Type B pancreatic cell (in vitro differentiated cells): ENCODE measurements around the gene CHRNA5. TPM values are rescaled to one million over a fixed set of nuclear protein-coding genes. Genes with fewer than 3 reads are reported as not detected.

ENCODE experiments used
- DNase-seq: peaks from one replicate; pipeline ENCODE4 v3.0.0; 2021; ENCODE audit warnings: mixed read lengths; ENCODE audit not compliant: unreplicated experiment; ENCODE audit errors: extremely low spot score
- H3K27ac Mint-ChIP-seq: 2 replicates; pipeline ENCODE4 v1.8.0; 2021; ENCODE audit warnings: mild to moderate bottlenecking, mixed read lengths
- H3K27me3 Mint-ChIP-seq: 2 replicates; pipeline ENCODE4 v1.8.0; 2021; ENCODE audit warnings: mixed read lengths
- H3K36me3 Mint-ChIP-seq: 2 replicates; pipeline ENCODE4 v1.8.0; 2021; ENCODE audit warnings: mixed read lengths
- H3K4me1 Mint-ChIP-seq: one replicate; pipeline ENCODE4 v1.8.0; 2021; ENCODE audit warnings: mixed read lengths; ENCODE audit not compliant: unreplicated experiment
- H3K4me3 Mint-ChIP-seq: 2 replicates; pipeline ENCODE4 v1.8.0; 2021; ENCODE audit warnings: mild to moderate bottlenecking, mixed read lengths
- H3K9me3 Mint-ChIP-seq: 2 replicates; pipeline ENCODE4 v1.8.0; 2021; ENCODE audit warnings: mixed read lengths
- total RNA-seq: library from RNA; stranded (reverse); gene quantifications from 2 replicates; pipeline ENCODE4 v1.2.1, GENCODE V29; 2021; ENCODE audit warnings: low replicate concordance
- TF ChIP-seq, protein P1 (sequence below): fragments of 200-600 bp; sonication (generic); conservative IDR thresholded peaks from 2 replicates; pipeline ENCODE4 v1.5.0; 2021; ENCODE audit warnings: antibody characterized with exemption, mild to moderate bottlenecking

CHRNA5 gene
- total RNA-seq, 1 donor from 2014 or later: 11.5 TPM

DNA sequence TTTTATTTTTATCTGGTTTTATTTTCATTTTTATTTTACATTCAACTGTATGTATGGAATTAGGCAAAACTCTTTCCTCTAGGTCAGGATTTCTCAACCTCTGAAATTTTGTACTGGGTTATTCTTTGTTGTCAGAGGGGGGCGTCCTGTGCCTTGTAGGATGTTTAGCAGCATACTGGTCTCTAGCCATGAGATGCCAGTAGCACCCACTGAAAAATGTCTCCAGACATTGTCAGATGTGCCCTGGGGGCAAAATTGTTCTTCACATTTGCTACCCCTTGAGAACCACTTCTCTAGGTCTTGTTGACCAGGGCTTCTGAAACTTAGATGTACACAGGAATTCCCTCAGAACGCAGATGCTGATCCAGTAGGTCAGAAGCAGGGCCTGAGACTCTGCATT lies 5.4 kb downstream of the CHRNA5 start:
- peaks cover 8% of the 10 kb centered on the region for H3K27me3 Mint-ChIP-seq
- no peak overlapping the region for H3K4me3 Mint-ChIP-seq
- DNase-seq: no peak
- TF ChIP-seq, protein P1, sequence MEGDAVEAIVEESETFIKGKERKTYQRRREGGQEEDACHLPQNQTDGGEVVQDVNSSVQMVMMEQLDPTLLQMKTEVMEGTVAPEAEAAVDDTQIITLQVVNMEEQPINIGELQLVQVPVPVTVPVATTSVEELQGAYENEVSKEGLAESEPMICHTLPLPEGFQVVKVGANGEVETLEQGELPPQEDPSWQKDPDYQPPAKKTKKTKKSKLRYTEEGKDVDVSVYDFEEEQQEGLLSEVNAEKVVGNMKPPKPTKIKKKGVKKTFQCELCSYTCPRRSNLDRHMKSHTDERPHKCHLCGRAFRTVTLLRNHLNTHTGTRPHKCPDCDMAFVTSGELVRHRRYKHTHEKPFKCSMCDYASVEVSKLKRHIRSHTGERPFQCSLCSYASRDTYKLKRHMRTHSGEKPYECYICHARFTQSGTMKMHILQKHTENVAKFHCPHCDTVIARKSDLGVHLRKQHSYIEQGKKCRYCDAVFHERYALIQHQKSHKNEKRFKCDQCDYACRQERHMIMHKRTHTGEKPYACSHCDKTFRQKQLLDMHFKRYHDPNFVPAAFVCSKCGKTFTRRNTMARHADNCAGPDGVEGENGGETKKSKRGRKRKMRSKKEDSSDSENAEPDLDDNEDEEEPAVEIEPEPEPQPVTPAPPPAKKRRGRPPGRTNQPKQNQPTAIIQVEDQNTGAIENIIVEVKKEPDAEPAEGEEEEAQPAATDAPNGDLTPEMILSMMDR: no peak
- no peak overlapping the region for H3K27ac Mint-ChIP-seq
- no peaks in the 10 kb centered on the region for H3K36me3 Mint-ChIP-seq
- no peaks in the 10 kb centered on the region for H3K9me3 Mint-ChIP-seq
- peaks cover 13% of the 10 kb centered on the region for H3K4me1 Mint-ChIP-seq

DNA sequence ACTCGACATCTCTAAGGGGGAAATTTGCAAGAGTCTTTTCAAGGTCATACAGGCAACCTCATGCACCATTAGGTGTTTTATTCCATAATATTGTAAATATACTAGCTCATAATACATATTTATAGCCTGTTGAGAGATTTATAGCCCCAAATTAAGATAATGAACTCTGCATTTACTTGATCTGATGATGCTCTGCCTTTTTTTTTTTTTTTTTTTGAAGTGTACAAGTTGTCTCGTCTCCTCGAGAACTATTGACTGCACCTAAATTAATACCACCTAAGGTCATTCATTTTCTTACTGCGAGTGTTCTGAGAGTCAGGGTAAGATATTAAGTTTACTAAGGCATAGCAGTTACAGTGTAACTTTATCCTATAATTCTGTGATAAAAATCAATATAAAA lies 6.1 kb downstream of the CHRNA5 start:
- DNase-seq: no peak
- Mint-ChIP-seq H3K4me1 (peaks cover 11% of the 10 kb centered on the region), H3K27ac (no peak overlapping the region), H3K4me3 (no peak overlapping the region), H3K9me3 (no peaks in the 10 kb centered on the region), H3K27me3 (peaks cover 3% of the 10 kb centered on the region), H3K36me3 (no peaks in the 10 kb centered on the region)
- TF ChIP-seq, protein P1: no peak

DNA sequence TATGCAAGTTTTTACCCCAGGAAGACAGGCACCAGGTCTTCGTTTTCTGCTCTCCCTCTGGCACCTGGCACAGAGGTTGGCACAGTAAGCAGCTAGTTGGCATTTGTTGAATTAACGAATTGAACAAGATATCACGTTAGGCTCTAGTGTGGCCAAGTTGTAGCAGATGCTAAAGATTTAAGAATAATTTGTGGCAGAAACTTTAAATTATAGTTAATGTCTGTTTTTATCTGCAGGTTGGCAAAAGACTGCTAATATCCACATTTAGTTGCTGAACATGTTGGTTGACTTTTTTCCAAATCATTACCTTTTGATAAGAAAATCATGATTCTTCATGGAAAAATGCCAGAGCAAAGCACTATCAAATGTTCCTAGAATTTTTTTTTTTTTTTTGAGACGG lies 8.1 kb downstream of the CHRNA5 start:
- H3K4me3 Mint-ChIP-seq: no peak overlapping the region
- H3K27ac Mint-ChIP-seq: no peak overlapping the region
- DNase-seq: no peak

DNA sequence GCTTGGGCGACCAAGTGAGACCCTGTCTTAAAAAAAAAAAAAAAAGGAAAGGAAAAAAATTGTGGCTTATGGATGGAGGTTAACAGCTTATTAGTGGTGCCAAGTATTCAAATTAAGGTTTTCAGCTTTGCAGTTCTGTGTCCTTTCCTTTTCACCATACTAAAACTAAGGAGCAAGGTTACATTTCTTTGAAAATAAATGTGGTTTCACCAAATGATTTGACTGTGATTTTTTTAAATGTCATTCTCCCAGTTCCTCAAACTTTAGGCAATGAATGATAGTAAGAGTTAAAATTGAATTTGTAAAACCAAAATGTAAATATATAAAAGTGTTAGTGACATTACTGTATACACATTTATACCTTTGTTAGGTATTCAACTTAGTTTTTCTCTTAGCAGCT lies 9.6 kb downstream of the CHRNA5 start:
- Mint-ChIP-seq H3K9me3 (no peaks in the 10 kb centered on the region), H3K36me3 (no peaks in the 10 kb centered on the region), H3K27ac (no peak overlapping the region), H3K4me1 (no peaks in the 10 kb centered on the region), H3K27me3 (no peaks in the 10 kb centered on the region), H3K4me3 (no peak overlapping the region)
- DNase-seq: no peak
- TF ChIP-seq, protein P1: no peak

More for the DNA sequence above, 8.1 kb downstream of the CHRNA5 start:
- H3K9me3 Mint-ChIP-seq: no peaks in the 10 kb centered on the region
- H3K36me3 Mint-ChIP-seq: no peaks in the 10 kb centered on the region
- H3K27me3 Mint-ChIP-seq: no peaks in the 10 kb centered on the region
- TF ChIP-seq, protein P1: no peak
- no peaks in the 10 kb centered on the region for H3K4me1 Mint-ChIP-seq

DNA sequence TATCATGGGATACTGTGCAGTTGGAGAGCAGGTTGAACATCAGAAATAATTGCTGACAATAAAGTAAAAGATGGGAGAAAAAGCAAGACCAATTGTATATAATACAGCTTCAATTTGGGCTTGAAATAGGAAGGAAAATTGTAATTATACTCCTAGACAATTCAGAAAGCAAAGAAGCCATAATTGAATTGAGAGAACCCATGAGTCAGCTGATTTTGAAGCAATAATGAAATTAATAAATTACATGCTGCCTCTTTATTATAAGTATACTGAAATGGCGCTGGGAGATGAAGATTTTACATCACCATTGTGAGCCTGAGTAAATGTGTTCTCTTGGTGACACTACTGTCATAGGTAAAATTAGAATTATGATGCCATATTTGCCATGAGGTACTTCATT lies 32.3 kb downstream of the CHRNA5 start:
- no peak for DNase-seq
- TF ChIP-seq, protein P1: no peak
- Mint-ChIP-seq H3K27ac (no peak overlapping the region), H3K4me3 (no peak overlapping the region), H3K36me3 (no peaks in the 10 kb centered on the region), H3K9me3 (peaks cover 3% of the 10 kb centered on the region), H3K27me3 (no peaks in the 10 kb centered on the region), H3K4me1 (no peaks in the 10 kb centered on the region)

DNA sequence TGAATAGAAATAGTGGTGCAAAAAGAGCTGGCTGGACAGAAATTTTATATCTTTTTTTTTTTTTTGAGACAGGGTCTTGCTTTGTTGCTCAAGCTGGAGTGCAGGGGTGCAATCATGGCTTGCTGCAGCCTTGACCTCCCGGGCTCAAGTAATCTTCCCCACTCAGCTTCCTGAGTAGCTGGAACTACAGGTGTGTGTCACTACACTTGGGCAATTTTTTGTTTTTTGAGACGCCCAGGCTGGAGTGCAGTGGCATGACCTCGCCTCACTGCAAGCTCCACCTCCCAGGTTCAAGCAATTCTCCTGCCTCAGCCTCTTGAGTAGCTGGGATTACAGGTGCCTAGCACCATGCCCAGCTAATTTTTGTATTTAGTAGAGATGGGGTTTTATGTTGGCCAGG lies 33.0 kb downstream of the CHRNA5 start:
- DNase-seq: no peak
- Mint-ChIP-seq H3K27ac (no peak overlapping the region), H3K4me3 (no peak overlapping the region), H3K36me3 (no peaks in the 10 kb centered on the region), H3K9me3 (peaks cover 3% of the 10 kb centered on the region), H3K27me3 (no peaks in the 10 kb centered on the region), H3K4me1 (no peaks in the 10 kb centered on the region)
- TF ChIP-seq, protein P1: no peak
